ENCODE data around the gene PARD6B.

Gene PARD6B

GRCh38 chr20:50688256-50688975 is 43.0 kb upstream of the PARD6B start:
- Histone ChIP-seq H3K4me3 (replicated peaks; ENCODE audit: low read depth, low read length) (no peak overlapping the region), H3K27me3 (replicated peaks; ENCODE audit: control insufficient read depth, insufficient read depth, low read length) (peaks cover 4% of the 10 kb centered on the region), H3K36me3 (ENCODE audit: control insufficient read depth, insufficient read depth, low read length) (no peaks in the 10 kb centered on the region)
- no peak for DNase-seq (ENCODE audit: extremely low read depth, insufficient read length)
- TF ChIP-seq CTCF (IDR thresholded peaks at IDR 0.05; ENCODE audit: insufficient read depth, low read length, poor library complexity, severe bottlenecking) = no peak

GRCh38 chr20:50689864-50690649 is 41.3 kb upstream of the PARD6B start:
- Histone ChIP-seq H3K27me3 (replicated peaks; ENCODE audit: control insufficient read depth, insufficient read depth, low read length) (peaks cover 4% of the 10 kb centered on the region), H3K4me3 (replicated peaks; ENCODE audit: low read depth, low read length) (no peak overlapping the region), H3K36me3 (ENCODE audit: control insufficient read depth, insufficient read depth, low read length) (no peaks in the 10 kb centered on the region)
- no peak for DNase-seq (ENCODE audit: extremely low read depth, insufficient read length)
- TF ChIP-seq CTCF (IDR thresholded peaks at IDR 0.05; ENCODE audit: insufficient read depth, low read length, poor library complexity, severe bottlenecking) = no peak

- H3K36me3 ChIP-seq (ENCODE audit: control insufficient read depth, insufficient read depth, low read length) = no peaks in the 10 kb centered on the region
- peaks cover 4% of the 10 kb centered on the region for H3K27me3 ChIP-seq (replicated peaks; ENCODE audit: control insufficient read depth, insufficient read depth, low read length)
- no peak for TF ChIP-seq CTCF (IDR thresholded peaks at IDR 0.05; ENCODE audit: insufficient read depth, low read length, poor library complexity, severe bottlenecking)
- H3K4me3 ChIP-seq (replicated peaks; ENCODE audit: low read depth, low read length) = no peak within 1 kb of the TSS
- DNase-seq (ENCODE audit: extremely low read depth, insufficient read length) = no peak
Measured at GRCh38 chr20:50690650-50691572, 40.5 kb upstream of the PARD6B start, which contains the start of gene RIPOR3. Gene RIPOR3 (minus strand): TSS chr20:50691542. CDS start chr20:50691128, 414 bp downstream.

- H3K4me3 ChIP-seq (replicated peaks; ENCODE audit: low read depth, low read length) = no peak overlapping the region
- H3K36me3 ChIP-seq (ENCODE audit: control insufficient read depth, insufficient read depth, low read length) = no peaks in the 10 kb centered on the region
- DNase-seq (ENCODE audit: extremely low read depth, insufficient read length) = no peak
- no peak for TF ChIP-seq CTCF (IDR thresholded peaks at IDR 0.05; ENCODE audit: insufficient read depth, low read length, poor library complexity, severe bottlenecking)
- H3K27me3 ChIP-seq (replicated peaks; ENCODE audit: control insufficient read depth, insufficient read depth, low read length) = peaks cover 4% of the 10 kb centered on the region
Measured at GRCh38 chr20:50691573-50692551, 39.5 kb upstream of the PARD6B start.

GRCh38 chr20:50692552-50692933 is 38.8 kb upstream of the PARD6B start:
- TF ChIP-seq CTCF (IDR thresholded peaks at IDR 0.05; ENCODE audit: insufficient read depth, low read length, poor library complexity, severe bottlenecking) = no peak
- Histone ChIP-seq H3K4me3 (replicated peaks; ENCODE audit: low read depth, low read length) (no peak overlapping the region), H3K27me3 (replicated peaks; ENCODE audit: control insufficient read depth, insufficient read depth, low read length) (peaks cover 4% of the 10 kb centered on the region), H3K36me3 (ENCODE audit: control insufficient read depth, insufficient read depth, low read length) (no peaks in the 10 kb centered on the region)
- no peak for DNase-seq (ENCODE audit: extremely low read depth, insufficient read length)

Data from GM06990 (cell line).